T1000 (cell line): Measurements from ENCODE around the gene WDR5B.
"Not testable (repeated sequence)": the region's sequence is repeated elsewhere in the genome, so short reads cannot be mapped to it uniquely, and the experiment has no call there.

Experiments
- DNase-seq: peaks from one replicate; lab custom pipeline; 2025; ENCODE audit warnings: mixed read lengths; lab: John Stamatoyannopoulos, UW

Gene WDR5B

GRCh38 chr3:122415762-122416654 lies at the start of gene WDR5B:
Gene WDR5B, minus strand, starts transcription at chr3:122416062. Its CDS starts 534 bp downstream, at chr3:122415528.
- no peak for DNase-seq

GRCh38 chr3:122464659-122465058 lies 48.8 kb upstream of the WDR5B start:
- no peak for DNase-seq

GRCh38 chr3:122462406-122462805 lies 46.5 kb upstream of the WDR5B start:
- DNase-seq = no peak

GRCh38 chr3:122461806-122462205 lies 45.9 kb upstream of the WDR5B start:
- DNase-seq = no peak

- no peak for DNase-seq
Measured at GRCh38 chr3:122458992-122459391, 43.1 kb upstream of the WDR5B start.

GRCh38 chr3:122457706-122458105 lies 41.8 kb upstream of the WDR5B start:
- no peak for DNase-seq

GRCh38 chr3:122456074-122456473 lies 40.2 kb upstream of the WDR5B start:
- DNase-seq = no peak

GRCh38 chr3:122451371-122451770 lies 35.5 kb upstream of the WDR5B start:
- DNase-seq = no peak

GRCh38 chr3:122448218-122448617 lies 32.4 kb upstream of the WDR5B start:
- DNase-seq = not testable (repeated sequence)

GRCh38 chr3:122444491-122444887 lies 28.6 kb upstream of the WDR5B start:
- DNase-seq = not testable (repeated sequence)

GRCh38 chr3:122443762-122444490 lies 28.1 kb upstream of the WDR5B start:
- DNase-seq = not testable (repeated sequence)

GRCh38 chr3:122443090-122443489 lies 27.2 kb upstream of the WDR5B start:
- no peak for DNase-seq

GRCh38 chr3:122435950-122436349 lies 20.1 kb upstream of the WDR5B start:
- no peak for DNase-seq

- no peak for DNase-seq
Measured at GRCh38 chr3:122430371-122430770, 14.5 kb upstream of the WDR5B start.

- no peak for DNase-seq
Measured at GRCh38 chr3:122427857-122428471, 12.1 kb upstream of the WDR5B start.

GRCh38 chr3:122421836-122422235 lies 6.0 kb upstream of the WDR5B start:
- DNase-seq = no peak

- DNase-seq = no peak
Measured at GRCh38 chr3:122421101-122421500, 5.2 kb upstream of the WDR5B start.

- no peak for DNase-seq
Measured at GRCh38 chr3:122416966-122417365, 1.1 kb upstream of the WDR5B start.

- no peak for DNase-seq
Measured at GRCh38 chr3:122415104-122415744, 638 bp downstream of the WDR5B start.

- no peak for DNase-seq
Measured at GRCh38 chr3:122414391-122414790, 1.5 kb downstream of the WDR5B start.

- DNase-seq = no peak
Measured at GRCh38 chr3:122410639-122411038, 5.2 kb downstream of the WDR5B start.

GRCh38 chr3:122410111-122410510 lies 5.8 kb downstream of the WDR5B start:
- no peak for DNase-seq
